Progenitor cell of endocrine pancreas (in vitro differentiated cells): ENCODE measurements around the gene KCNJ9. TPM values are rescaled to one million over a fixed set of nuclear protein-coding genes. Genes with fewer than 3 reads are reported as not detected.
A peak's percentile ranks its signal among the peaks of the same experiment; 100 is the strongest.

ENCODE experiments used
- DNase-seq: peaks from one replicate; pipeline ENCODE4 v3.0.0; 2021; ENCODE audit warnings: low spot score; ENCODE audit not compliant: unreplicated experiment
- H3K27ac Mint-ChIP-seq: 2 replicates; pipeline ENCODE4 v1.8.0; 2021; ENCODE audit warnings: mild to moderate bottlenecking, moderate library complexity, mixed read lengths
- H3K27me3 Mint-ChIP-seq: 2 replicates; pipeline ENCODE4 v1.8.0; 2021; ENCODE audit warnings: mixed read lengths
- H3K36me3 Mint-ChIP-seq: 2 replicates; pipeline ENCODE4 v1.8.0; 2022; ENCODE audit warnings: mixed read lengths; ENCODE audit not compliant: insufficient read depth
- H3K4me1 Mint-ChIP-seq: 2 replicates; pipeline ENCODE4 v1.8.0; 2021; ENCODE audit warnings: low read depth, mixed read lengths
- H3K4me3 Mint-ChIP-seq: 2 replicates; pipeline ENCODE4 v1.8.0; 2021; ENCODE audit warnings: low read depth, mild to moderate bottlenecking, moderate library complexity, mixed read lengths
- H3K9me3 Mint-ChIP-seq: 2 replicates; pipeline ENCODE4 v1.8.0; 2021; ENCODE audit warnings: low read depth, mixed read lengths
- total RNA-seq: library from RNA; stranded (reverse); gene quantifications from 2 replicates; pipeline ENCODE4 v1.2.1, GENCODE V29; 2021
- TF ChIP-seq, protein P1 (sequence below): fragments of 200-600 bp; sonication (generic); IDR thresholded peaks from one replicate; pipeline ENCODE4 v1.5.0; 2021; ENCODE audit warnings: antibody characterized with exemption, mild to moderate bottlenecking; ENCODE audit not compliant: unreplicated experiment

The KCNJ9 gene
- total RNA-seq, 1 donor from 2014 or later = not detected

DNA sequence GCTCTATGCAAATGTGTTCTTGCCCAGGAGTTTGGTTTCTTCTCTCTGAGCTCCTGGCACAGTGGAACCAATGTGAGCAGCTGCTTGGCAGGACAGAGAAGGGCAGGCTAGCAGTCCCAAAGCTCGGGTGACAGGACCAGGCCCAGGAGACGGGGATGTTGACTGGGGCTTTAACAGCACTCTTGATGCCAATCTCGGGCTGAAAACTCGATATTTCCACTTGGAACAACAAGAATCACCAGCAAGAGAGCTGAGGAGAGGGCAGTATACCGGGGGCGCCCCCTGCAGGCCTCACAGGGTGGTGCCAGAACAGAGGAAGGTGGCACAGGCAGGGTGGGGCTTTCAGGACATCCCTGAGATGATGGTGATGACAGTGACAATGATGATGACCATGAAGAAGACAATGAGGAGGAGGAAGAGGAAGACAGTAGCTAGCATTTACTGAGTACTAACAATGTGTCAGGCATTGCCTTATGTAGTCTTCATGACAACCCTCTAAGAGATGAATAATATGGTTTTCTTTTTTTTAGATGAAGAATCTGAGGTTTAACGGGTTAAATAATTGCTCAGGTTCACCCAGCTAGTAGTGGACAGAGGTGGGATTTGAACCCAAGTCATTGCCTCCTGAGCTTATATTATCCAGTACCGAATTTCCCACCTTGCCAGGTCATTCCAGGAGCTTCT lies 2.7 kb upstream of the KCNJ9 start:
- Mint-ChIP-seq H3K4me1 (no peaks in the 10 kb centered on the region), H3K4me3 (no peak overlapping the region), H3K36me3 (no peaks in the 10 kb centered on the region), H3K9me3 (no peaks in the 10 kb centered on the region), H3K27me3 (peaks cover 77% of the 10 kb centered on the region), H3K27ac (no peak overlapping the region)
- TF ChIP-seq, protein P1, sequence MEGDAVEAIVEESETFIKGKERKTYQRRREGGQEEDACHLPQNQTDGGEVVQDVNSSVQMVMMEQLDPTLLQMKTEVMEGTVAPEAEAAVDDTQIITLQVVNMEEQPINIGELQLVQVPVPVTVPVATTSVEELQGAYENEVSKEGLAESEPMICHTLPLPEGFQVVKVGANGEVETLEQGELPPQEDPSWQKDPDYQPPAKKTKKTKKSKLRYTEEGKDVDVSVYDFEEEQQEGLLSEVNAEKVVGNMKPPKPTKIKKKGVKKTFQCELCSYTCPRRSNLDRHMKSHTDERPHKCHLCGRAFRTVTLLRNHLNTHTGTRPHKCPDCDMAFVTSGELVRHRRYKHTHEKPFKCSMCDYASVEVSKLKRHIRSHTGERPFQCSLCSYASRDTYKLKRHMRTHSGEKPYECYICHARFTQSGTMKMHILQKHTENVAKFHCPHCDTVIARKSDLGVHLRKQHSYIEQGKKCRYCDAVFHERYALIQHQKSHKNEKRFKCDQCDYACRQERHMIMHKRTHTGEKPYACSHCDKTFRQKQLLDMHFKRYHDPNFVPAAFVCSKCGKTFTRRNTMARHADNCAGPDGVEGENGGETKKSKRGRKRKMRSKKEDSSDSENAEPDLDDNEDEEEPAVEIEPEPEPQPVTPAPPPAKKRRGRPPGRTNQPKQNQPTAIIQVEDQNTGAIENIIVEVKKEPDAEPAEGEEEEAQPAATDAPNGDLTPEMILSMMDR = peak; percentile 74
- DNase-seq = no peak

DNA sequence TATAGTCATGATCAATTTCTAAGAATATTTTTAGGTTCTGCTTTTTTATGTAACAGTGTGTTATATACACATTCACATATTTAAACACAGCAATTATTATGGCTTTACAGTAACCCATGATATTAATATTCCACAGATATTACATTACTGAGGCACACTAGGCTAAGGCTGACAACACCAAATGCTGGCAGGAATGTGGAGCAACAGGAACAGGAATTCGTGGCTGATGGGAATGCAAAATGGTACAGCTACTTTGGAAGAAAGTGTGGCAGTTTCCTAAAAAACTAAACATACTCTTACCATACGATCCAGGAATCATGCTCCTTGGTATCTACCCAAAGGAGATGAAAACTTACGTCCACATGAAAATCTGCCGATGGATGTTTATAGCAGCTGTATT lies 1.9 kb upstream of the KCNJ9 start:
- Mint-ChIP-seq H3K36me3 (peaks cover 2% of the 10 kb centered on the region), H3K27me3 (peaks cover 80% of the 10 kb centered on the region), H3K4me3 (no peak overlapping the region), H3K9me3 (no peaks in the 10 kb centered on the region), H3K4me1 (no peaks in the 10 kb centered on the region), H3K27ac (no peak overlapping the region)
- no peak for DNase-seq
- TF ChIP-seq, protein P1 = no peak

- no peak for DNase-seq
- Mint-ChIP-seq H3K4me1 (no peaks in the 10 kb centered on the region), H3K36me3 (peaks cover 2% of the 10 kb centered on the region), H3K9me3 (no peaks in the 10 kb centered on the region), H3K27me3 (peaks cover 77% of the 10 kb centered on the region), H3K4me3 (no peak overlapping the region), H3K27ac (no peak overlapping the region)
- TF ChIP-seq, protein P1 = no peak
Measured at GRCh38 chr1:160080381-160081100, 797 bp upstream of the KCNJ9 start.

DNA sequence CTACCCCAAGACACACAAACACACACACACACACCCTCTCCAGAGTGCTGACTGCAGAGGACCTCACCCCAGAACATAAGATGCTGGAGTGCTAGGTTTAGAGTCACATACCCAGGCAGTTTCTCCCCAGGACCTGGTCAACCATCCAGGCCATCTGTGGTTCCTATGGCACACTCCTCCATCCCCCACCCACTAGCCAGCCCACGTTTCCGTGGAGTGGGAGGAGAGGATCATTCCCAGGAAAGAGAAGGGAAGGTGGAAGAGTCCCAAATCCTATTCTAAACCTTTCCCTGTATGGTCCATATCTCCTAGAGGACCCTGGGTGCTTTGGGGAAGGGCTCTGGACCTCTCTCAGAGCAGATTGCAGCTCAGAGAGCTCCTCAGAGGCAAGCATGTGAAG lies 1.1 kb downstream of the KCNJ9 start:
- TF ChIP-seq, protein P1 = no peak
- no peak overlapping the region for H3K27ac Mint-ChIP-seq
- H3K4me3 Mint-ChIP-seq = no peak overlapping the region
- H3K36me3 Mint-ChIP-seq = peaks cover 4% of the 10 kb centered on the region
- H3K9me3 Mint-ChIP-seq = no peaks in the 10 kb centered on the region
- H3K4me1 Mint-ChIP-seq = no peaks in the 10 kb centered on the region
- DNase-seq = no peak
- H3K27me3 Mint-ChIP-seq = peaks cover 74% of the 10 kb centered on the region

DNA sequence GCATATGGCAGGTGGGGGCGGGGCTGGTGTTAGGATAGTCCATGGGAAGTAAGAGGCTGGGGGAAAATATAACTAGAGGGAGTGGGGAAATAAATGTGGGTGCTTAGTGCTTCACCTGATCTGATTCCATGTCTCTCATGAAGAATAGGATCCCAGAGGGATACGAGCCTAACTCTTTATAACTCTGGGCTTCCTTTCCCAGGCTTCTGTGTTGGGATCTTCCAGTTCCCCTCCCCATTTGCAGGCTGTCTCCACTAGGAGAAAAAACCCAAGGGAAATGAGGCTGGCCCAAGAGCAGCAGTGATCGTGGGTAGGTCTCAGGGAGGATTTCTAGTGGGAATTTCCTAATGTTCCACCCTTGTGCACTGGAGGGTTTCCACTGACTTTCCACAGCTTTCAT lies 1.6 kb downstream of the KCNJ9 start:
- Mint-ChIP-seq H3K4me3 (no peak overlapping the region), H3K9me3 (no peaks in the 10 kb centered on the region), H3K36me3 (peaks cover 4% of the 10 kb centered on the region), H3K27ac (no peak overlapping the region), H3K27me3 (peaks cover 73% of the 10 kb centered on the region), H3K4me1 (no peaks in the 10 kb centered on the region)
- TF ChIP-seq, protein P1 = no peak
- no peak for DNase-seq
